ENCODE data around the gene C5.
"Not testable (repeated sequence)": the region's sequence is repeated elsewhere in the genome, so short reads cannot be mapped to it uniquely, and the experiment has no call there.

The C5 gene

GRCh38 chr9:120974181-120974580 lies 75.9 kb downstream of the C5 start:
- ChIA-PET POLR2A (no interaction called here), CTCF (no interaction called here)
- TF ChIP-seq FOXA1 (IDR thresholded peaks at IDR 0.05) (no peak), LEF1 (IDR thresholded peaks at IDR 0.05; ENCODE audit: borderline replicate concordance) (no peak), PKNOX1 (IDR thresholded peaks at IDR 0.05) (no peak), CTBP1 (IDR thresholded peaks at IDR 0.05; ENCODE audit: borderline replicate concordance) (no peak), TARDBP (IDR thresholded peaks at IDR 0.05) (no peak), NFRKB (IDR thresholded peaks at IDR 0.05) (no peak), HDGF (IDR thresholded peaks at IDR 0.05; ENCODE audit: borderline replicate concordance) (no peak), ELF4 (IDR thresholded peaks at IDR 0.05) (no peak), FOXM1 (IDR thresholded peaks at IDR 0.05; ENCODE audit: borderline replicate concordance) (no peak), FOXK2 (IDR thresholded peaks at IDR 0.05) (no peak), ZNF384 (IDR thresholded peaks at IDR 0.05) (no peak), BHLHE40 (IDR thresholded peaks at IDR 0.05; ENCODE audit: borderline replicate concordance) (no peak), SUZ12 (IDR thresholded peaks at IDR 0.05) (no peak), L3MBTL2 (conservative IDR thresholded peaks at IDR 0.05) (no peak), SP1 (IDR thresholded peaks at IDR 0.05) (no peak), ARNT (IDR thresholded peaks at IDR 0.05) (no peak)
- DNase-seq (ENCODE audit: extremely low spot score), result no peak

- no peak for DNase-seq (ENCODE audit: extremely low spot score)
- POLR2A ChIA-PET, result interaction anchor here (0.9 kb wide), 1 partner anchor 18 kb away, joined by 3 read pairs; no protein-coding TSS in a partner anchor
- CTCF ChIA-PET, result interaction anchor here (1.5 kb wide), 1 partner anchor 10 kb away, joined by 4 read pairs; no protein-coding TSS in a partner anchor
- no peak for TF ChIP-seq ARNT (IDR thresholded peaks at IDR 0.05)
- no peak for TF ChIP-seq ELF4 (IDR thresholded peaks at IDR 0.05)
- TF ChIP-seq LEF1 (IDR thresholded peaks at IDR 0.05; ENCODE audit: borderline replicate concordance), result no peak
- no peak for TF ChIP-seq FOXA1 (IDR thresholded peaks at IDR 0.05)
- no peak for TF ChIP-seq CTBP1 (IDR thresholded peaks at IDR 0.05; ENCODE audit: borderline replicate concordance)
- no peak for TF ChIP-seq SUZ12 (IDR thresholded peaks at IDR 0.05)
- TF ChIP-seq PKNOX1 (IDR thresholded peaks at IDR 0.05), result no peak
- no peak for TF ChIP-seq L3MBTL2 (conservative IDR thresholded peaks at IDR 0.05)
- no peak for TF ChIP-seq NFRKB (IDR thresholded peaks at IDR 0.05)
- TF ChIP-seq HDGF (IDR thresholded peaks at IDR 0.05; ENCODE audit: borderline replicate concordance), result no peak
- no peak for TF ChIP-seq FOXM1 (IDR thresholded peaks at IDR 0.05; ENCODE audit: borderline replicate concordance)
- TF ChIP-seq ZNF384 (IDR thresholded peaks at IDR 0.05), result no peak
- TF ChIP-seq FOXK2 (IDR thresholded peaks at IDR 0.05), result no peak
- no peak for TF ChIP-seq SP1 (IDR thresholded peaks at IDR 0.05)
- TF ChIP-seq BHLHE40 (IDR thresholded peaks at IDR 0.05; ENCODE audit: borderline replicate concordance), result no peak
- TF ChIP-seq TARDBP (IDR thresholded peaks at IDR 0.05), result no peak
Measured at GRCh38 chr9:120971938-120972337, 78.1 kb downstream of the C5 start.

GRCh38 chr9:120971471-120971870 lies 78.6 kb downstream of the C5 start:
- POLR2A ChIA-PET, result interaction anchor here (0.9 kb wide), 1 partner anchor 17 kb away, joined by 3 read pairs; no protein-coding TSS in a partner anchor
- CTCF ChIA-PET; DNase-seq (ENCODE audit: extremely low spot score): not testable (repeated sequence)

- ChIA-PET POLR2A (no interaction called here), CTCF (no interaction called here)
- no peak for DNase-seq (ENCODE audit: extremely low spot score)
- TF ChIP-seq BHLHE40 (IDR thresholded peaks at IDR 0.05; ENCODE audit: borderline replicate concordance), result no peak
Measured at GRCh38 chr9:120970244-120970643, 79.8 kb downstream of the C5 start.

GRCh38 chr9:120966013-120966369 lies 84.1 kb downstream of the C5 start:
- no peak for TF ChIP-seq FOXK2 (IDR thresholded peaks at IDR 0.05)
- no peak for DNase-seq (ENCODE audit: extremely low spot score)
- ChIA-PET CTCF (interaction anchor here (1.6 kb wide), 1 partner anchor 15 kb away, joined by 7 read pairs; no protein-coding TSS in a partner anchor), POLR2A (no interaction called here)

GRCh38 chr9:120965344-120966012 lies 84.6 kb downstream of the C5 start:
- CTCF ChIA-PET, result interaction anchor here (1.6 kb wide), 1 partner anchor 16 kb away, joined by 7 read pairs; no protein-coding TSS in a partner anchor
- TF ChIP-seq CTBP1 (IDR thresholded peaks at IDR 0.05; ENCODE audit: borderline replicate concordance), result no peak
- no peak for TF ChIP-seq ELF4 (IDR thresholded peaks at IDR 0.05)
- TF ChIP-seq FOXA1 (IDR thresholded peaks at IDR 0.05), result no peak
- no peak for TF ChIP-seq BHLHE40 (IDR thresholded peaks at IDR 0.05; ENCODE audit: borderline replicate concordance)
- no peak for TF ChIP-seq PKNOX1 (IDR thresholded peaks at IDR 0.05)
- POLR2A ChIA-PET, result interaction anchor here (1.3 kb wide), 1 partner anchor 172 kb away, joined by 3 read pairs; the partner anchor contains the start of gene FBXW2
- DNase-seq (ENCODE audit: extremely low spot score), result no peak

GRCh38 chr9:120961936-120962335 lies 88.1 kb downstream of the C5 start:
- no peak for TF ChIP-seq ZNF384 (IDR thresholded peaks at IDR 0.05)
- no peak for TF ChIP-seq SUZ12 (IDR thresholded peaks at IDR 0.05)
- TF ChIP-seq L3MBTL2 (conservative IDR thresholded peaks at IDR 0.05), result no peak
- no peak for TF ChIP-seq BHLHE40 (IDR thresholded peaks at IDR 0.05; ENCODE audit: borderline replicate concordance)
- TF ChIP-seq HDGF (IDR thresholded peaks at IDR 0.05; ENCODE audit: borderline replicate concordance), result no peak
- no peak for TF ChIP-seq FOXM1 (IDR thresholded peaks at IDR 0.05; ENCODE audit: borderline replicate concordance)
- no peak for TF ChIP-seq ARNT (IDR thresholded peaks at IDR 0.05)
- no peak for TF ChIP-seq FOXK2 (IDR thresholded peaks at IDR 0.05)
- no peak for TF ChIP-seq TARDBP (IDR thresholded peaks at IDR 0.05)
- no peak for TF ChIP-seq CTBP1 (IDR thresholded peaks at IDR 0.05; ENCODE audit: borderline replicate concordance)
- no peak for TF ChIP-seq FOXA1 (IDR thresholded peaks at IDR 0.05)
- TF ChIP-seq ELF4 (IDR thresholded peaks at IDR 0.05), result no peak
- POLR2A ChIA-PET, result no interaction called here
- CTCF ChIA-PET, result interaction anchor here (0.6 kb wide), 1 partner anchor 101 kb away, joined by 3 read pairs; no protein-coding TSS in a partner anchor
- no peak for DNase-seq (ENCODE audit: extremely low spot score)
